ENCODE data around the gene PDE4B. TPM values are rescaled to one million over a fixed set of nuclear protein-coding genes. Genes with fewer than 3 reads are reported as not detected.

The PDE4B gene
- total RNA-seq, 4 donors from 2014 or later: 5.5 to 13.6 (median 9.3) TPM

- no peak overlapping the region for H3K4me3 ChIP-seq (ENCODE audit: low read depth, poor library complexity, severe bottlenecking)
- intact Hi-C loops (cut with DNase I; ENCODE audit: low total_unique reads): no loop called here
- 79 to 82% methylated on average over 2 of the region's 2 CpGs for WGBS, 2 donors
- no peak for DNase-seq (ENCODE audit: low spot score in 2 of 2)
- no peak for TF ChIP-seq CTCF (IDR thresholded peaks at IDR 0.05)
- no peak for TF ChIP-seq POLR2A (IDR thresholded peaks at IDR 0.05)
These were observed 492.1 kb downstream of the PDE4B start for GRCh38 chr1:66284746-66285145.

GRCh38 chr1:66285618-66286270, 493.0 kb downstream of the PDE4B start:
- H3K4me3 ChIP-seq (ENCODE audit: low read depth, poor library complexity, severe bottlenecking): no peak overlapping the region
- no peak for DNase-seq (ENCODE audit: low spot score in 2 of 2)
- TF ChIP-seq POLR2A (IDR thresholded peaks at IDR 0.05) (no peak), CTCF (IDR thresholded peaks at IDR 0.05) (no peak)
- 57 to 60% methylated on average over 2 of the region's 2 CpGs for WGBS, 2 donors
- intact Hi-C loops (cut with DNase I; ENCODE audit: low total_unique reads): no loop called here

GRCh38 chr1:66286307-66286706, 493.6 kb downstream of the PDE4B start:
- H3K4me3 ChIP-seq (ENCODE audit: low read depth, poor library complexity, severe bottlenecking): no peak overlapping the region
- intact Hi-C loops (cut with DNase I; ENCODE audit: low total_unique reads): no loop called here
- no peak for DNase-seq (ENCODE audit: low spot score in 2 of 2)
- no peak for TF ChIP-seq POLR2A (IDR thresholded peaks at IDR 0.05)
- no peak for TF ChIP-seq CTCF (IDR thresholded peaks at IDR 0.05)

- no peak for TF ChIP-seq CTCF (IDR thresholded peaks at IDR 0.05)
- no peak for TF ChIP-seq POLR2A (IDR thresholded peaks at IDR 0.05)
- no peak overlapping the region for H3K4me3 ChIP-seq (ENCODE audit: low read depth, poor library complexity, severe bottlenecking)
- DNase-seq (ENCODE audit: low spot score in 2 of 2): no peak
- intact Hi-C loops (cut with DNase I; ENCODE audit: low total_unique reads): no loop called here
- 92 to 98% methylated on average over 2 of the region's 2 CpGs for WGBS, 2 donors
These were observed 495.4 kb downstream of the PDE4B start for GRCh38 chr1:66288048-66288447.

GRCh38 chr1:66290761-66291530, 498.3 kb downstream of the PDE4B start:
- WGBS, 2 donors: 67 to 68% methylated on average over 1 of the region's 1 CpG
- TF ChIP-seq POLR2A (IDR thresholded peaks at IDR 0.05) (no peak), CTCF (IDR thresholded peaks at IDR 0.05) (no peak)
- DNase-seq (ENCODE audit: low spot score in 2 of 2): no peak
- intact Hi-C loops (cut with DNase I; ENCODE audit: low total_unique reads): no loop called here
- H3K4me3 ChIP-seq (ENCODE audit: low read depth, poor library complexity, severe bottlenecking): no peak overlapping the region

All from lower leg skin (tissue), 4 donors.